Measurements from ENCODE around the gene GPR15LG.

DNA sequence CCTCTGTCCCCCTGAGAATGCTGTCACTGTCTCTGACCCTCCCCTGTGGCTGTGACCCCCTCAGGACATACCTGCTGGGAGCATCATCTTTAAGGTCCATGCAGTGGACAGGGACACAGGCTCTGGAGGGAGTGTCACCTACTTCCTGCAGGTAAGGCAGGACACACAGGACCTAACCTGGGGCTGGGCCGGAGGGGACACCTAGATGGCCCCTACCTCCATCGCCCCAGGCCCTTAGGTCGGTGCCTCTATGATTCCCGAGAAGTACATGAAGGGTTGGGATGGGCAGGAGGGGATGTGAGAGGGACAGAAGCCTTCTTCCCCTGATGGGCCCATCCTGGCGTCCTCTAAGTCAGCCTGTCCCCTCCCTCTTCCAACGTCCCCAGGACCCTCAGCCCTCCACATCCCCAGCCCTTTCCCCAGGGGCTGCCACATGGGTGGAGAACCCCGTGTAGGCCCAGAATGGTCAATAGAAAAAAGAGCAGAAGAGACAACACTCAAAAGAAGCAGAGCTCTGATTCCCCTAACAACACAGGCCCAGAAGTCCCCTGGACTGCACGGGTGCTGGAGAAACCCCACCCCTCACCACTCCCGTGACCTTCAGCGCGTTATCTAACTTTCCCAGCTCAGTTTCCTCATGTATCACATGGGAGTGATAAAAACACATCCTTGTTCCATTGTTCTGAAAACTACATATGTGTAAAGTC lies 27.1 kb downstream of the GPR15LG start:
- no peak for TF ChIP-seq POLR2A (IDR thresholded peaks at IDR 0.05; ENCODE audit: low read depth, low read length)
- TF ChIP-seq POLR2AphosphoS5 (IDR thresholded peaks at IDR 0.05; ENCODE audit: low read depth, low read length) = no peak

Measured in GM12892 (cell line).